Cardiac fibroblast (primary cell): ENCODE measurements around the gene LDLRAD3.

Experiments
- DNase-seq, 2 donors: peaks; one replicate each; pipeline versions ENCODE4 v3.0.0 to v3.0.0-alpha.2; 2010; ENCODE audit warnings: low read depth in 2 of 2
- H3K4me3 ChIP-seq, 2 donors: replicated peaks in 1 of 2; 1 replicate in 1 of 2; 2 replicates in 1 of 2; pipeline ENCODE4 v1.5.1; 2011; ENCODE audit warnings: low read depth in 2 of 2, low read length in 2 of 2, mild to moderate bottlenecking in 2 of 2, moderate library complexity in 1 of 2
- TF ChIP-seq, protein P1 (sequence below): IDR thresholded peaks from one replicate; pipeline ENCODE4 v1.5.1; 2011; ENCODE audit warnings: low read depth, mild to moderate bottlenecking, low read length, inconsistent platforms

LDLRAD3 gene

DNA sequence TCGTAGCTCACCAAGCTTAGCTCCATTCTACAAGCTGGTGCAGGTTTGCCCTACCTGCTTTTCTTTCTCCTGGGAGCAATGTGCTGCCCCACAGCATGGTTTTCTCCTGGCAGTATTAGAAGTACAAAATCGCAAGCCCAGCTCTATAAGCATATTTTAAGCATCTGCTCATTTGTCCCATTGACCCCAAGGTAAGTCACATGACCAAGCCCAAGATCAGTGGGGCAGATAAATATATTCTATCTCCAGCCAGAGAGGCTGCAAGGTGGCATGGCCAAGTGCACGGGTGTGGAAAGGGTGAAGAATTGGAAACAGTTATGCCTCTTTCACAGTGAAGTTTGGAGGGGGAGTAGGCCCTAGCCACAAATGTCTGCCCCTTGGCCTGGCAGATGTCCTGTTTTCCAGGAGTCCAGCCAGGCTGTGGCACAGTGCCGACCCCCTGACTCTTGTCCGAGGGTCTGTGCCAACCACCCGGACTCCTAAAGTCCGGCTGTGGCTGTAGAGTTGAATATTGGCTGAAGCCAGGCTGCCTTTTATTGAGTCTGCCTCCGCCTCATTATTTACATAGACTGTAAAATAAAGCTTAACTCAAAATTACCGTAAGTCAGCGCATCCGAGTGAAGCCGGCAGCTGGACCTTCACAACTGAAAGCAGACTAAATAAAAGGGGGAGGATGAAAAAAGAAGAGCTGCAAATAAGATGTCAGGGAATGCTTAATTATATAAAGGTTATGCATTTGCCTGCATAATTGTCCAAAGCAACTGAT is 179.7 kb downstream of the LDLRAD3 start:
- TF ChIP-seq, protein P1, sequence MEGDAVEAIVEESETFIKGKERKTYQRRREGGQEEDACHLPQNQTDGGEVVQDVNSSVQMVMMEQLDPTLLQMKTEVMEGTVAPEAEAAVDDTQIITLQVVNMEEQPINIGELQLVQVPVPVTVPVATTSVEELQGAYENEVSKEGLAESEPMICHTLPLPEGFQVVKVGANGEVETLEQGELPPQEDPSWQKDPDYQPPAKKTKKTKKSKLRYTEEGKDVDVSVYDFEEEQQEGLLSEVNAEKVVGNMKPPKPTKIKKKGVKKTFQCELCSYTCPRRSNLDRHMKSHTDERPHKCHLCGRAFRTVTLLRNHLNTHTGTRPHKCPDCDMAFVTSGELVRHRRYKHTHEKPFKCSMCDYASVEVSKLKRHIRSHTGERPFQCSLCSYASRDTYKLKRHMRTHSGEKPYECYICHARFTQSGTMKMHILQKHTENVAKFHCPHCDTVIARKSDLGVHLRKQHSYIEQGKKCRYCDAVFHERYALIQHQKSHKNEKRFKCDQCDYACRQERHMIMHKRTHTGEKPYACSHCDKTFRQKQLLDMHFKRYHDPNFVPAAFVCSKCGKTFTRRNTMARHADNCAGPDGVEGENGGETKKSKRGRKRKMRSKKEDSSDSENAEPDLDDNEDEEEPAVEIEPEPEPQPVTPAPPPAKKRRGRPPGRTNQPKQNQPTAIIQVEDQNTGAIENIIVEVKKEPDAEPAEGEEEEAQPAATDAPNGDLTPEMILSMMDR, result no peak
- no peak overlapping the region for H3K4me3 ChIP-seq
- no peak for DNase-seq

DNA sequence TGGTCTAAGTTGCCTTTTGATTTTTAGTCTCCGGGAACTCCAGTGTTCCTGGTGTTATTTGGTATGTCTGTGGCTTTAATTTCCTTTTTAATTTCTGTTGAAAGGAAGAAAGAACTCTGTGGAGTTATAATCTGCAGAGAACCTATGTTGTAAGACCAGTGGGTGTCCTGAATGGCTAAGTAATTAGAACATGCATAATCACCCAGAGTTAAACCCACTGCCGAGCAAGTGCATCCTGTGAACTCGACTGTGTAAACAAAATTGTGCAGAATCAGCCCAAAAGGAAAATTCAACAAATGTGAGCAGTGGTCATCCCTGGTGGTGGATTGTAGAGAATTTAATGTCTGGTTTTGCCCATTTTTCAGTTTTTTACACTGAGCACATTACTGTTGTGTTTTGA is 182.8 kb downstream of the LDLRAD3 start:
- TF ChIP-seq, protein P1, result no peak
- no peak overlapping the region for H3K4me3 ChIP-seq

DNA sequence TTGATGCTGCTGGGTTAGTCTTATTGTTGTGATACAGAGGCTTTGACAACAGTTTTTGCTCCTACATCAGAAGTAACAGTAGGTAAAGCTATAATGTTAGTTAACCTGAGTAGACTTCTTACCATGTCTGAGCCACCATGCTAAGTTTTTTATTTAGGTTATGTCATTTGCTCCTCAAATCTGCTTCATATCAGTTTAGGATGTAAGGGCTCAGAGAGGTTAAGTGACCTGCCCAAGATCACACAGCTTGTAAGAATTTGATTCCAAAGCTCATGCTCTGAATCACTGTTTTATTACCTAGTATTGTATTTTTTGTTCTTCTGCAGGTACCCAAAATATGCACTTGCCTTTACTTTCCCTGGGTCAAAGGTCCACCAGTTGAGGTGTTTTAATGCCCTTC is 183.7 kb downstream of the LDLRAD3 start:
- TF ChIP-seq, protein P1, result no peak
- no peak for DNase-seq
- H3K4me3 ChIP-seq, result no peak overlapping the region

More for the DNA sequence above, 182.8 kb downstream of the LDLRAD3 start:
- DNase-seq, result no peak

DNA sequence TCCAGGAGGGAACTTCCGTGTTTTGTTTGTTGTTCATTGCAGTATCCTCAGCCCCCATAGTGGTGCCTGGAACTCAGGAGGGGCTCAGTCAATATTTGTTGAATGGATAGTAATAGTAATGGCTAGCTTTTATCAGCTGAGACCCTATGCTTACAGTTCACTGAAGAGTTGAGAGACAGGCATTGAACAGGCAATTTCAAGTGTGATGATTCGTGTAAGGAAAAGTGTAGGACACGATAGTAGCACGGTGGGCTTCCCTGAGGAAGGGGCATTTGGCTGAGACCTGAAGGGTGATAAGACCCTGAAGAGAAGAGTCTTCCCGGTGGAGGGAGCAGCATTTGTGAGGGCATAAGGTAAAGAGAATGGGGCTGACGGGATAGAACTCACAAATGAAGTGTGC is 186.1 kb downstream of the LDLRAD3 start:
- TF ChIP-seq, protein P1, result no peak
- DNase-seq, result no peak
- no peak overlapping the region for H3K4me3 ChIP-seq

DNA sequence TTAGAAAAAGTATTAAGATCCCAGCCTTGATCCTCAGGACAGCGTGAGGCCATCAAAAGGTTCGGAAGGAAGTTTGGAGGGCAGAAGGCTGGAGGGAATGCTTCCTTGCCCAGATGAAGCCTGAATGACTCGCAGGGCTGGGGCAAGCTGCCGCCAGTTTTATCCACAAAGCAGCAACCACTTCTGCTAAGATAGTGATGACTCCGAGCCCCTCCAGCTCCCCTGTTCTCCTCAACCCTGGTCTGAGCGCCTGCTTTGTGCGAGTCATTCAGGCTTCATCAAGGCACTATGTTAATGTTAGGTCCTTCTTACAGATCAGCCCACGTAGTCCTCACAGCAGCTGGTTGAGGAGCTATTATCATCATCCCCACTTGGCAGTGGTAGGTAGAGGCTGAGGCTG is 186.5 kb downstream of the LDLRAD3 start:
- TF ChIP-seq, protein P1, result no peak
- H3K4me3 ChIP-seq, result no peak overlapping the region
- DNase-seq, result peak in 1 of 2 donors; percentile 37

DNA sequence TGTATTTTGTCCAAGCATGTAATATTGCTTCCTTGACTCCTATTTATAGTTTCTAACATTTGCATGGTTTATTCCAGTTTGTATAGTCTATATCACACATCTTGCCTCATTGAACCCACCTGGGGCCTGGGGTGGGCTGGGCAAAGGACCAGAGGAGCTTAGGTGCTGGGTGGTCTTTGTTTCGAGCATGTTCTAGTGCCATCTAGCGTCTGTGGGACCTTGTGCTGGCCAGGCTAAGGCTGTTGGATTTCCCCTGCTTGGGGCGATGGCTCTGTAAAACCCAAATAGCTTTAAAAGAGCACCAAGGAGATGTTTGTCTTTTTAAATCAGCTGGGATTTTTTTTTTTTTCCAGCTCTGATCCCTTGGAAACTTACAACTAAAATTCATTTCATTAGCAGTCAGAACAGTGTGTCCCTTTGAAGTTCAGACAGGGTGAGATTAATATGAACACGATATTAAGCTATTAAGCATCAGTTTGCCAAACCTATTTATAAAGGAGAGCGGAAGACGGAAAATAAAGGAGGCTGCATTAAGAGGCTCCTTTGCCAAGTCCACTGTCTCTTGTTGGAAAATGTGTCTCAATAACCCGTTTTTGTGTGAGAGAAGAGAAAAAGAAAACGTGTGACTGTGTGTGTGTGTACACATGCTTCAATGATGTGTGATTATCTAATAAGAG is 188.0 kb downstream of the LDLRAD3 start:
- TF ChIP-seq, protein P1, result peak; percentile 82
- no peak overlapping the region for H3K4me3 ChIP-seq
- peak; percentile 75 to 81 for DNase-seq
